Mucosa of rectum (tissue), 2 donors: Measurements from ENCODE around the gene THSD1.
"Not testable (repeated sequence)": the region's sequence is repeated elsewhere in the genome, so short reads cannot be mapped to it uniquely, and the experiment has no call there.

Experiments used
- H3K27ac ChIP-seq, 2 donors: one replicate each; pipeline ENCODE4 v1.7.0; 2013; ENCODE audit warnings: inconsistent platforms in 2 of 2, low read depth in 2 of 2, low read length in 2 of 2
- H3K27me3 ChIP-seq, 2 donors: one replicate each; pipeline ENCODE4 v1.7.0; 2013; ENCODE audit warnings: low read length in 2 of 2; ENCODE audit not compliant: control insufficient read depth in 2 of 2, insufficient read depth in 2 of 2
- H3K36me3 ChIP-seq, 2 donors: one replicate each; pipeline ENCODE4 v1.7.0; 2013; ENCODE audit warnings: low read length in 2 of 2; ENCODE audit not compliant: control insufficient read depth in 2 of 2, insufficient read depth in 2 of 2
- H3K4me1 ChIP-seq, 2 donors: one replicate each; pipeline ENCODE4 v1.7.0; 2013; ENCODE audit warnings: low read length in 2 of 2, mild to moderate bottlenecking in 1 of 2; ENCODE audit not compliant: control insufficient read depth in 2 of 2, insufficient read depth in 2 of 2
- H3K4me3 ChIP-seq, 2 donors: one replicate each; pipeline ENCODE4 v1.7.0; 2013; ENCODE audit warnings: low read length in 2 of 2
- H3K9ac ChIP-seq, 2 donors: one replicate each; pipeline ENCODE4 v1.7.0; 2013; ENCODE audit warnings: low read length in 2 of 2, low read depth in 1 of 2, mild to moderate bottlenecking in 1 of 2
- H3K9me3 ChIP-seq, 2 donors: one replicate each; pipeline ENCODE4 v1.7.0; 2013; ENCODE audit warnings: low read length in 2 of 2; ENCODE audit not compliant: control insufficient read depth in 2 of 2
- donor health status: healthy.
- donor health status: Normal muscosa, but diverticular disease.

Gene THSD1

GRCh38 chr13:52344108-52344507 is 61.9 kb downstream of the THSD1 start:
- H3K27ac ChIP-seq, result no peak overlapping the region
- H3K36me3 ChIP-seq, result no peaks in the 10 kb centered on the region
- H3K4me1 ChIP-seq, result no peaks in the 10 kb centered on the region
- no peak overlapping the region for H3K4me3 ChIP-seq
- H3K9ac ChIP-seq, result no peak overlapping the region
- no peaks in the 10 kb centered on the region for H3K27me3 ChIP-seq
- H3K9me3 ChIP-seq, result no peaks in the 10 kb centered on the region

GRCh38 chr13:52342203-52342602 is 63.8 kb downstream of the THSD1 start:
- not testable (repeated sequence) for H3K36me3 ChIP-seq, H3K9me3 ChIP-seq, H3K4me1 ChIP-seq, H3K27ac ChIP-seq, H3K27me3 ChIP-seq, H3K4me3 ChIP-seq, H3K9ac ChIP-seq

GRCh38 chr13:52337828-52338455 is 68.0 kb downstream of the THSD1 start:
- not testable (repeated sequence) for H3K4me1 ChIP-seq, H3K27me3 ChIP-seq, H3K27ac ChIP-seq, H3K9ac ChIP-seq, H3K4me3 ChIP-seq, H3K36me3 ChIP-seq, H3K9me3 ChIP-seq

- not testable (repeated sequence) for H3K4me1 ChIP-seq, H3K9me3 ChIP-seq, H3K27me3 ChIP-seq, H3K9ac ChIP-seq, H3K27ac ChIP-seq, H3K36me3 ChIP-seq, H3K4me3 ChIP-seq
Measured at GRCh38 chr13:52334107-52334506, 71.9 kb downstream of the THSD1 start.

GRCh38 chr13:52331844-52332243 is 74.1 kb downstream of the THSD1 start:
- H3K9ac ChIP-seq, H3K9me3 ChIP-seq, H3K4me3 ChIP-seq, H3K36me3 ChIP-seq, H3K27me3 ChIP-seq, H3K4me1 ChIP-seq, H3K27ac ChIP-seq: not testable (repeated sequence)
